ENCODE data around the gene LPCAT2.

DNA sequence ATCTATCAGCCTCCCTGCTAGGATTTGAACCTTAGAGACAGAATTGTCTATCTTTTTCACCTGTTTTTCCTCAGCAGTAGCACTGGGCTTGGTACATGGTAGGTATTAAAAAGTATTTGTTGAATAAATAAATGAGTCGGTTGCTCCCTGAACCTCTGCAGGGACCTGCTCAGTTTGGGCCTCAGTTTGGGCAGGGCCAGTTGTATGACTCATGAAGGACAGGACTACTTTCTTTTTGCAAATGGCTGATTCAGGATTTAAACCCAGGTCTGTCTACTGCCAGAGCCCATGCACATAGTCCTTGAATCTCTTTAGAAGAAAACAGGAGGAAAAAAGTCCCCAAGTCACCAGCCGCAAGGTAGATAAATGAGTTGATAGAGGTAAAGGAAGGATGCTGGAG lies 26.8 kb upstream of the LPCAT2 start:
- TF ChIP-seq, protein P1, sequence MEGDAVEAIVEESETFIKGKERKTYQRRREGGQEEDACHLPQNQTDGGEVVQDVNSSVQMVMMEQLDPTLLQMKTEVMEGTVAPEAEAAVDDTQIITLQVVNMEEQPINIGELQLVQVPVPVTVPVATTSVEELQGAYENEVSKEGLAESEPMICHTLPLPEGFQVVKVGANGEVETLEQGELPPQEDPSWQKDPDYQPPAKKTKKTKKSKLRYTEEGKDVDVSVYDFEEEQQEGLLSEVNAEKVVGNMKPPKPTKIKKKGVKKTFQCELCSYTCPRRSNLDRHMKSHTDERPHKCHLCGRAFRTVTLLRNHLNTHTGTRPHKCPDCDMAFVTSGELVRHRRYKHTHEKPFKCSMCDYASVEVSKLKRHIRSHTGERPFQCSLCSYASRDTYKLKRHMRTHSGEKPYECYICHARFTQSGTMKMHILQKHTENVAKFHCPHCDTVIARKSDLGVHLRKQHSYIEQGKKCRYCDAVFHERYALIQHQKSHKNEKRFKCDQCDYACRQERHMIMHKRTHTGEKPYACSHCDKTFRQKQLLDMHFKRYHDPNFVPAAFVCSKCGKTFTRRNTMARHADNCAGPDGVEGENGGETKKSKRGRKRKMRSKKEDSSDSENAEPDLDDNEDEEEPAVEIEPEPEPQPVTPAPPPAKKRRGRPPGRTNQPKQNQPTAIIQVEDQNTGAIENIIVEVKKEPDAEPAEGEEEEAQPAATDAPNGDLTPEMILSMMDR (IDR thresholded peaks at IDR 0.05; ENCODE audit: insufficient read depth, low read depth, low read length), result no peak
- TF ChIP-seq EZH2 (IDR thresholded peaks at IDR 0.05; ENCODE audit: insufficient read depth, low read length), result no peak
